ENCODE measurements around the gene BCDIN3D.

Gene BCDIN3D

GRCh38 chr12:49818241-49818895 is 24.5 kb downstream of the BCDIN3D start:
- DNase-seq = no peak

GRCh38 chr12:49813131-49813530 is 29.8 kb downstream of the BCDIN3D start:
- no peak for DNase-seq

- DNase-seq = no peak
Measured at GRCh38 chr12:49811961-49812401, 30.9 kb downstream of the BCDIN3D start.

GRCh38 chr12:49811136-49811535 is 31.8 kb downstream of the BCDIN3D start:
- no peak for DNase-seq

GRCh38 chr12:49809906-49810389 is 33.0 kb downstream of the BCDIN3D start:
- DNase-seq = no peak

GRCh38 chr12:49809381-49809905 is 33.5 kb downstream of the BCDIN3D start:
- DNase-seq = no peak

GRCh38 chr12:49808686-49809380 is 34.1 kb downstream of the BCDIN3D start:
- no peak for DNase-seq

- DNase-seq = no peak
Measured at GRCh38 chr12:49807991-49808580, 34.8 kb downstream of the BCDIN3D start.

- no peak for DNase-seq
Measured at GRCh38 chr12:49806877-49807276, 36.0 kb downstream of the BCDIN3D start.

GRCh38 chr12:49806321-49806813 is 36.5 kb downstream of the BCDIN3D start:
- no peak for DNase-seq

GRCh38 chr12:49805409-49805808 is 37.5 kb downstream of the BCDIN3D start:
- DNase-seq = no peak

- no peak for DNase-seq
Measured at GRCh38 chr12:49804821-49805220, 38.1 kb downstream of the BCDIN3D start.

- DNase-seq = no peak
Measured at GRCh38 chr12:49803693-49804450, 39.0 kb downstream of the BCDIN3D start.

GRCh38 chr12:49801141-49802063 is 41.5 kb downstream of the BCDIN3D start:
- DNase-seq = no peak

- DNase-seq = no peak
Measured at GRCh38 chr12:49800421-49801140, 42.3 kb downstream of the BCDIN3D start.

- no peak for DNase-seq
Measured at GRCh38 chr12:49798934-49799333, 44.0 kb downstream of the BCDIN3D start.

GRCh38 chr12:49798248-49798647 is 44.7 kb downstream of the BCDIN3D start:
- no peak for DNase-seq

GRCh38 chr12:49797449-49797776 is 45.5 kb downstream of the BCDIN3D start:
- no peak for DNase-seq

- DNase-seq = no peak
Measured at GRCh38 chr12:49796606-49797448, 46.1 kb downstream of the BCDIN3D start.

GRCh38 chr12:49796155-49796554 is 46.8 kb downstream of the BCDIN3D start:
- no peak for DNase-seq

All from CD4-positive, alpha-beta T cell treated with Interleukin-6 for 4 hours (primary cell).